Natural killer cell (primary cell): Measurements from ENCODE around the gene FBXW4. TPM values are rescaled to one million over a fixed set of nuclear protein-coding genes. Genes with fewer than 3 reads are reported as not detected.

Source experiments
- ATAC-seq, 3 donors: fragments of 150-1000 bp in 2 of 3; fragments of 200-7000 bp in 1 of 3; cut with Tn5 transposase; 1 replicate in 1 of 3; 2 replicates in 2 of 3; pipeline ENCODE4 v1.10.0; 2021; ENCODE audit warnings: mild to moderate bottlenecking in 2 of 3, moderate library complexity in 2 of 3
- DNase-seq, 2 donors: peaks; one replicate each; pipeline versions ENCODE4 v3.0.0 to v3.0.0-alpha.2; 2013 to 2021; ENCODE audit warnings: mixed read lengths in 1 of 2
- H3K27ac ChIP-seq: one replicate; pipeline ENCODE4 v1.5.1; 2013; ENCODE audit warnings: mild to moderate bottlenecking, low read length
- H3K27me3 ChIP-seq: one replicate; pipeline ENCODE4 v1.6.1; 2013; ENCODE audit warnings: low read length; ENCODE audit not compliant: control insufficient read depth, insufficient read depth
- H3K36me3 ChIP-seq: one replicate; pipeline ENCODE4 v1.6.1; 2013; ENCODE audit warnings: low read length; ENCODE audit not compliant: control insufficient read depth, insufficient read depth
- H3K4me1 ChIP-seq: one replicate; pipeline ENCODE4 v1.6.1; 2013; ENCODE audit warnings: low read length; ENCODE audit not compliant: control insufficient read depth, insufficient read depth
- H3K4me3 ChIP-seq: one replicate; pipeline ENCODE4 v1.5.1; 2013; ENCODE audit warnings: low read length
- H3K9me3 ChIP-seq: one replicate; pipeline ENCODE4 v1.6.1; 2013; ENCODE audit warnings: low read length; ENCODE audit not compliant: control insufficient read depth, insufficient read depth
- H3K27ac Mint-ChIP-seq, 2 donors: one replicate each; pipeline ENCODE4 v1.8.0; 2022; ENCODE audit warnings: mild to moderate bottlenecking in 2 of 2, mixed read lengths in 2 of 2, moderate library complexity in 1 of 2
- H3K27me3 Mint-ChIP-seq, 2 donors: one replicate each; pipeline ENCODE4 v1.8.0; 2022; ENCODE audit warnings: low read depth in 2 of 2, mixed read lengths in 2 of 2
- H3K36me3 Mint-ChIP-seq: one replicate; pipeline ENCODE4 v1.8.0; 2022; ENCODE audit warnings: mixed read lengths
- H3K4me1 Mint-ChIP-seq, 2 donors: one replicate each; pipeline ENCODE4 v1.8.0; 2022; ENCODE audit warnings: mixed read lengths in 2 of 2
- H3K4me3 Mint-ChIP-seq: one replicate; pipeline ENCODE4 v1.8.0; 2022; ENCODE audit warnings: mild to moderate bottlenecking, moderate library complexity, mixed read lengths
- H3K9me3 Mint-ChIP-seq, 2 donors: one replicate each; pipeline ENCODE4 v1.8.0; 2022; ENCODE audit warnings: mixed read lengths in 2 of 2
- WGBS: methylation state at CpG from one replicate; pipeline ENCODE4 v1.1.7; 2013; ENCODE audit warnings: missing lambda C conversion rate; ENCODE audit not compliant: insufficient coverage; 5-methylcytosine and 5-hydroxymethylcytosine counted together
- intact Hi-C: fragments of 100-400 bp; cut with micrococcal nuclease; formaldehyde crosslinking; loops from one replicate; pipeline ENCODE4 v1.14.2; 2022
- total RNA-seq, 4 donors: library from RNA; stranded (reverse); fragments of 120-200 nt in 1 of 4; gene quantifications; one replicate each; pipeline versions ENCODE4 v1.2.3 to v1.2.4, GENCODE V29; 2013 to 2022
- TF ChIP-seq, protein P1 (sequence below): fragments of 200-600 bp; IDR thresholded peaks from one replicate; pipeline ENCODE4 v1.8.0; 2022; ENCODE audit warnings: antibody characterized with exemption

FBXW4 gene
- total RNA-seq, 3 donors from 2014 or later (not counting 1 experiment from before 2014, with no cell fraction given), result 85.9 to 106 (median 91.9) TPM

DNA sequence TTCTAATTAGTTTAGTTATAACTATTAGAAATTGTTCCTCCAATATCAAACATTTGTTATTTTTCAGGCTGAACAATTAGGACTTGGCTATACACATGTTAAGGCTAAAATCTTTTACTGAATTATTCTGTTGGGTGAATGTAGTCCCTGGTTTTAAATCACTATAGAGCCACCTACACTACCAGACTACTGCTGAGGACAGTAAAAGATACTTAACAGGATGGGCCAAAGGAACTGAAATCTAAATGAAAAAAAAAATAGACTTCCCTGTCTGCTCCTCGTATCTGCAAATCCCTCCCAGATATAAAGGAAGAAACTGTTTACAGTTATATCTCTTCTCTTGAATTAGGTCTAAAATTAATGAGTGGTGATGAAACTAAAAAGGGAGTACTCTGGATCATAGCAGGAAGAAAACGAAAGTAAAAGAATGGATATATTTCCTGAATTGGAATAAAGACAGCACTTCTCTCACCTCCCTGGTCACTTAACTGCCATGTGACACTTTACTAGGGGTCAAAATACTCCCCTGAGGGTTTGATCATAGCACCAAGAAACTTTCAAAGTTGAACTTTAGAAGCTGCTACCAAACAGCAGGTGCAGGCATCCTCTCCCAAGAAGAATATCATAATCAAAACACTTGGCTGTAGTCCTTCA is 12.7 kb downstream of the FBXW4 start:
- Mint-ChIP-seq H3K36me3 (no peaks in the 10 kb centered on the region), H3K27ac (peak overlapping the region; percentile 10 to 72), H3K4me1 (peaks cover 40 to 44% of the 10 kb centered on the region in 2 donors), H3K27me3 (no peaks in the 10 kb centered on the region), H3K9me3 (no peaks in the 10 kb centered on the region), H3K4me3 (no peak overlapping the region)
- TF ChIP-seq, protein P1, sequence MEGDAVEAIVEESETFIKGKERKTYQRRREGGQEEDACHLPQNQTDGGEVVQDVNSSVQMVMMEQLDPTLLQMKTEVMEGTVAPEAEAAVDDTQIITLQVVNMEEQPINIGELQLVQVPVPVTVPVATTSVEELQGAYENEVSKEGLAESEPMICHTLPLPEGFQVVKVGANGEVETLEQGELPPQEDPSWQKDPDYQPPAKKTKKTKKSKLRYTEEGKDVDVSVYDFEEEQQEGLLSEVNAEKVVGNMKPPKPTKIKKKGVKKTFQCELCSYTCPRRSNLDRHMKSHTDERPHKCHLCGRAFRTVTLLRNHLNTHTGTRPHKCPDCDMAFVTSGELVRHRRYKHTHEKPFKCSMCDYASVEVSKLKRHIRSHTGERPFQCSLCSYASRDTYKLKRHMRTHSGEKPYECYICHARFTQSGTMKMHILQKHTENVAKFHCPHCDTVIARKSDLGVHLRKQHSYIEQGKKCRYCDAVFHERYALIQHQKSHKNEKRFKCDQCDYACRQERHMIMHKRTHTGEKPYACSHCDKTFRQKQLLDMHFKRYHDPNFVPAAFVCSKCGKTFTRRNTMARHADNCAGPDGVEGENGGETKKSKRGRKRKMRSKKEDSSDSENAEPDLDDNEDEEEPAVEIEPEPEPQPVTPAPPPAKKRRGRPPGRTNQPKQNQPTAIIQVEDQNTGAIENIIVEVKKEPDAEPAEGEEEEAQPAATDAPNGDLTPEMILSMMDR, result no peak
- Histone ChIP-seq H3K36me3 (peaks cover 2% of the 10 kb centered on the region), H3K27ac (no peak overlapping the region), H3K27me3 (no peaks in the 10 kb centered on the region), H3K9me3 (no peaks in the 10 kb centered on the region), H3K4me1 (peaks cover 4% of the 10 kb centered on the region), H3K4me3 (no peak overlapping the region)
- no CpG with 5 or more reads among the region's 2 CpGs for WGBS
- intact Hi-C loops, result no loop called here
- DNase-seq (no peak), ATAC-seq (no peak)

DNA sequence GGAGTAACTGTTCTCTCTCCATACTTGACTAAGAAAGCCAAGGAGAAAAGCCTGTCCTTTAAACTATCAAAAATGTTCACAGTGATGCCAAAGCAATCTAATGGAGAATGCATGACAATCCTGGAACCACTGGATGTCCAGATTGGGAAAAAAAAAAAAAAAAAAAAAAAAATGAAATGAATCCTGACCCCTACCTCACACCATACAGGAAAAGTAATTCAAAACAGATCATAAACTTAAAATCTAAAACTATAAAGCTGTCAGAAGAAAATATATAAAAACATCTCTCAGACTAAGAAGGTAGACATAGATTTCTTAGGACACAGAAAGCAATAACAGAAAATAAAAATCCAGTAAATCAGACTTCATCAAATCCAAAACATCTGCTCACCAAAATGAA is 18.4 kb downstream of the FBXW4 start:
- Mint-ChIP-seq H3K9me3 (no peaks in the 10 kb centered on the region), H3K4me1 (peaks cover 9 to 14% of the 10 kb centered on the region in 2 donors), H3K4me3 (no peak overlapping the region), H3K36me3 (peaks cover 8% of the 10 kb centered on the region), H3K27me3 (no peaks in the 10 kb centered on the region), H3K27ac (peak overlapping the region in 1 of 2 donors; percentile 5)
- Histone ChIP-seq H3K9me3 (no peaks in the 10 kb centered on the region), H3K4me3 (no peak overlapping the region), H3K4me1 (no peaks in the 10 kb centered on the region), H3K27me3 (no peaks in the 10 kb centered on the region), H3K36me3 (peaks cover 37% of the 10 kb centered on the region), H3K27ac (no peak overlapping the region)
- intact Hi-C loops, result no loop called here
- DNase-seq (no peak), ATAC-seq (no peak)
- TF ChIP-seq, protein P1, result no peak

DNA sequence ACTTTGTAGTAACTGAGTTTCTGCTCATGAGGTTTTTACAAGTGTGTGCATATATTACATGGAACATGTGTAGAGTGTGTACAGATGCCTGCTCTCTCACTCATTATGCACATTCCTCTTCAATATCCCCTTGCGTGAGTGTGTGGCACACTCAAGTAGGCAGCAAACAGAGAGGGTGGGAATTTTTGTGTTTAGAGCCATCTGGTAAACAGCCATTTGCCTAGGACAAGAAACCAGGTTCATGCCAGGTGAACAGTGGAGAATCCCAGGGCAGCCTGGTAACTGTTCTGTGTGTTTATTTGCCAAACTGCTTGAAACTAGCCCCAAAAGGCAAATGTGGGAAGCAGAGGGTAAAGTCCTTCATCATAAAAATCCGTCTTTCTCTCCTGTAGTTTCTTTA is 19.9 kb downstream of the FBXW4 start:
- Histone ChIP-seq H3K4me3 (no peak overlapping the region), H3K9me3 (no peaks in the 10 kb centered on the region), H3K36me3 (peaks cover 51% of the 10 kb centered on the region), H3K4me1 (no peaks in the 10 kb centered on the region), H3K27me3 (no peaks in the 10 kb centered on the region), H3K27ac (no peak overlapping the region)
- peaks cover 17% of the 10 kb centered on the region for H3K36me3 Mint-ChIP-seq
- no peak overlapping the region for H3K4me3 Mint-ChIP-seq
- no peak for ATAC-seq
- no peak overlapping the region for H3K27ac Mint-ChIP-seq
- peaks cover 9 to 19% of the 10 kb centered on the region in 2 donors for H3K4me1 Mint-ChIP-seq
- TF ChIP-seq, protein P1, result no peak
- H3K27me3 Mint-ChIP-seq, result no peaks in the 10 kb centered on the region
- no peak for DNase-seq
- no peaks in the 10 kb centered on the region for H3K9me3 Mint-ChIP-seq
- intact Hi-C loops, result no loop called here
- WGBS, result 94% methylated on average over 2 of the region's 2 CpGs

DNA sequence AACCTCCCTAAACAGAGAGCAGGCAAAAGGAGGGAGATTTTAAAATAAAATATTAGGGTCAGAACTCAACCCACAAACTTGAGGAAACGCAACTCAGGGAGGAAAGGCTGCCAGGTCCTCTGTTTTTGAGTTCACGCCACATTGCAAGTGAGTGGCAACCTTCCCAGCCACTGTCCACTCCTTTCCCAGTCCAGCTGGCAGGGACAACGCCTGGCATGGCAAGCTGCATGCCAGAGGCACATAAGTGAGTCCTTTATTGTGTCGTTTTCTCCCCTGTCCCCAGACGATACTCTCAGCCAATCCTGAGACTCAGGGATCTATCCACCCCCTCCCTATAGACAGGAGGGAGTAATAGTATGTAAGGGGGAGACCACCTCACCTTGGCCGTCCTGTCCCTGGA is 22.4 kb downstream of the FBXW4 start:
- no peaks in the 10 kb centered on the region for H3K27me3 ChIP-seq
- DNase-seq, result no peak
- H3K27ac ChIP-seq, result no peak overlapping the region
- Mint-ChIP-seq H3K9me3 (no peaks in the 10 kb centered on the region), H3K4me1 (peaks cover 10 to 19% of the 10 kb centered on the region in 2 donors), H3K27me3 (no peaks in the 10 kb centered on the region), H3K36me3 (peaks cover 17% of the 10 kb centered on the region), H3K27ac (no peak overlapping the region), H3K4me3 (no peak overlapping the region)
- no peaks in the 10 kb centered on the region for H3K4me1 ChIP-seq
- no peak for ATAC-seq
- H3K9me3 ChIP-seq, result no peaks in the 10 kb centered on the region
- intact Hi-C loops, result no loop called here
- peaks cover 72% of the 10 kb centered on the region for H3K36me3 ChIP-seq
- no peak overlapping the region for H3K4me3 ChIP-seq
- whole genome bisulfite sequencing, result 98% methylated on average over 3 of the region's 6 CpGs
- TF ChIP-seq, protein P1, result no peak
